IPS-15b (cell line): ENCODE measurements around the gene CUX1.
A peak's percentile ranks its signal among the peaks of the same experiment; 100 is the strongest.
"Not testable (repeated sequence)": the region's sequence is repeated elsewhere in the genome, so short reads cannot be mapped to it uniquely, and the experiment has no call there.

ENCODE experiments used
- H3K27me3 ChIP-seq: one replicate; pipeline ENCODE4 v1.6.1; 2013; ENCODE audit warnings: low read length; ENCODE audit not compliant: control insufficient read depth, insufficient read depth
- H3K36me3 ChIP-seq: one replicate; pipeline ENCODE4 v1.6.1; 2013; ENCODE audit warnings: low read length; ENCODE audit not compliant: control insufficient read depth, insufficient read depth
- H3K4me1 ChIP-seq: one replicate; pipeline ENCODE4 v1.6.1; 2013; ENCODE audit warnings: mild to moderate bottlenecking, low read length; ENCODE audit not compliant: control insufficient read depth, insufficient read depth
- H3K4me3 ChIP-seq: one replicate; pipeline ENCODE4 v1.5.1; 2013; ENCODE audit warnings: low read depth, low read length
- H3K9ac ChIP-seq: one replicate; pipeline ENCODE4 v1.6.1; 2013; ENCODE audit warnings: low read depth, mild to moderate bottlenecking, low read length
- H3K9me3 ChIP-seq: one replicate; pipeline ENCODE4 v1.6.1; 2013; ENCODE audit warnings: mild to moderate bottlenecking, low read length; ENCODE audit not compliant: control insufficient read depth, insufficient read depth

CUX1 gene

GRCh38 chr7:102119213-102119651 is 301.8 kb downstream of the CUX1 start:
- Histone ChIP-seq H3K9ac (no peak overlapping the region), H3K27me3 (no peaks in the 10 kb centered on the region), H3K9me3 (no peaks in the 10 kb centered on the region), H3K36me3 (peaks cover 3% of the 10 kb centered on the region), H3K4me1 (peaks cover 3% of the 10 kb centered on the region), H3K4me3 (no peak overlapping the region)

DNA sequence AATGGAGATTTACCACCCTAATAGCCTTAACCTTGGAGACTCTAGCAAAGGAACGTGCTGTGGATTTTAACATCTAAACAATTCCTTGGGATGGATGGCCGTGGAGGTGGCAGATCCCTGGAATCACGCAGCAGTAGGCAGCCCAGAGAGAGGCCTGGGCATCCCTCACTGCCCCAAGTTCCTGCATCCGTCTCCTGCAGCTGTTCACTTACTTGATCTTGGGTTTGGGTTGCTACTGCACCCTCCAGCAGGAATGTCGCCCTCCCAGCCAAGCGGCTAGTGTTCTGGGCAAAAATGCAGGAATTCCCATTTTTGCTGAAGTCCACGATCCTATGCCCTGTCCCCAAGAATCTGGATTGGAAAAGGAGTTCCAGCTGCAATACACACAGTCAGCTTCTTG is 302.5 kb downstream of the CUX1 start:
- H3K4me1 ChIP-seq: peaks cover 3% of the 10 kb centered on the region
- no peak overlapping the region for H3K4me3 ChIP-seq
- peaks cover 3% of the 10 kb centered on the region for H3K36me3 ChIP-seq
- H3K9ac ChIP-seq: no peak overlapping the region
- H3K27me3 ChIP-seq: no peaks in the 10 kb centered on the region
- no peaks in the 10 kb centered on the region for H3K9me3 ChIP-seq

GRCh38 chr7:102120666-102121195 is 303.3 kb downstream of the CUX1 start:
- H3K27me3 ChIP-seq: no peaks in the 10 kb centered on the region
- H3K9me3 ChIP-seq: no peaks in the 10 kb centered on the region
- H3K36me3 ChIP-seq: peaks cover 3% of the 10 kb centered on the region
- H3K4me1 ChIP-seq: peaks cover 5% of the 10 kb centered on the region
- H3K9ac ChIP-seq: no peak overlapping the region
- H3K4me3 ChIP-seq: no peak overlapping the region

DNA sequence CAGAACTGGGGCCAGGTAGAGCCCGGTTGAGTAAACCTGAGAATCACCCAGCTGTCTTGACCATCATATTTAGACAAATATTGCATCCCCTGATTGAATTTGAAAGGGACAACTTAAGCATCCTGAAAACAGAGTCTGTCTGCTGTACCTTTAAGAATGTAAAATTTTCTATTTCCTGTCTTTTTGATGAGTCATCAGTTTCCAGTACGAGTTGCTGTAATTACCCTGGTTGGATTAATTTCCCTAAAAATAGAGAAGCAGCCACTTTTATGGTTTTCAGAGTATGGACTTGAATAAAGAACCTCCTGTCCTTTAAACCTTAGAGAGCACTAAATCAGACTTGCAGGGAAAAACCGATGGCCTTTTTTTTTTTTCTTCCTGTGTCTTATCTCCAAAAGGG is 304.6 kb downstream of the CUX1 start:
- Histone ChIP-seq H3K36me3 (peaks cover 3% of the 10 kb centered on the region), H3K4me1 (peaks cover 5% of the 10 kb centered on the region), H3K9me3 (no peaks in the 10 kb centered on the region), H3K27me3 (no peaks in the 10 kb centered on the region), H3K4me3 (no peak overlapping the region), H3K9ac (no peak overlapping the region)

- Histone ChIP-seq H3K4me1 (peaks cover 5% of the 10 kb centered on the region), H3K4me3 (no peak overlapping the region), H3K9me3 (no peaks in the 10 kb centered on the region), H3K9ac (peak overlapping the region; percentile 16), H3K36me3 (no peaks in the 10 kb centered on the region), H3K27me3 (no peaks in the 10 kb centered on the region)
Measured at GRCh38 chr7:102125127-102125596, 307.7 kb downstream of the CUX1 start.

DNA sequence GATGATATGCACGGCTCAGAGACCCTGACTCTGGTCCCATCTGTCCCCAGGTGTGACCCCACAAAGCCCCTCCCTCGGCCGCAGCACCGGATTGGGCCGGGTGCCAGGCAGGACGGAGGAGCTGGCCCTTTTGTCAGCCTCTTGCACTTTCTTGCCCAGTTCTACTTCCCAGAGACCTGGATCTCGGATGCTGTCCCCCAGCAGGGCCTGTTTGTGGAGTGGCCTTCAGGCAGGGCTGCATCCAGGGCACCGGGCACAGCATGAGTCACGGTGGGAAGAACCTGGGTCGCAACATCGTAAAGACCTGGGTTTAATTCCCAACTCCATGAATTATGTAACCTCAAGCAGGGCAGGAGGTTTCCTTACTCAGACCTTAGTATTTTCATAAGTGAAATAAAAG is 310.9 kb downstream of the CUX1 start:
- Histone ChIP-seq H3K4me1 (peaks cover 2% of the 10 kb centered on the region), H3K9ac (no peak overlapping the region), H3K9me3 (no peaks in the 10 kb centered on the region), H3K36me3 (no peaks in the 10 kb centered on the region), H3K27me3 (no peaks in the 10 kb centered on the region), H3K4me3 (no peak overlapping the region)

- H3K27me3 ChIP-seq: no peaks in the 10 kb centered on the region
- H3K36me3 ChIP-seq: no peaks in the 10 kb centered on the region
- H3K9ac ChIP-seq: no peak overlapping the region
- no peak overlapping the region for H3K4me3 ChIP-seq
- H3K4me1 ChIP-seq: peaks cover 2% of the 10 kb centered on the region
- H3K9me3 ChIP-seq: no peaks in the 10 kb centered on the region
Measured at GRCh38 chr7:102129636-102130370, 312.4 kb downstream of the CUX1 start.

GRCh38 chr7:102132209-102132752 is 314.9 kb downstream of the CUX1 start:
- no peaks in the 10 kb centered on the region for H3K9me3 ChIP-seq
- H3K9ac ChIP-seq: no peak overlapping the region
- H3K27me3 ChIP-seq: no peaks in the 10 kb centered on the region
- H3K4me1 ChIP-seq: no peaks in the 10 kb centered on the region
- no peak overlapping the region for H3K4me3 ChIP-seq
- no peaks in the 10 kb centered on the region for H3K36me3 ChIP-seq

DNA sequence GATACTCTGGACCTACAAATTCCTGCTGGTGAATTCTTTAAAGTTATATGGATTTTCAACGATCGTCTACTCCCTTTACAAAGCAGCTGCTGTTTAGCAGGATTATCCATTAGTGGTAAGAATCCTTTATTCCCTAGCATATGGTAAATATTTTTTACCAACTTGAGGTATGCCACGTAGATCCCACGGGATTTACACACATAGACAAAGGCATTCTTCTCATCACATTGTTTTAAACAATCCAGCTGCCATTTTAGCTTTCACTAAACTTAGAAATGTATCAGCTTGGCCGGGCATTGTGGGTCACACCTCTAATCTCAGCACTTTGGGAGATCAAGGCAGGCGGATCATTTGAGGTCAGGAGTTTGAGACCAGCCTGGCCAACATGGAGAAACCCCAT is 321.2 kb downstream of the CUX1 start:
- H3K9ac ChIP-seq: no peak overlapping the region
- no peaks in the 10 kb centered on the region for H3K36me3 ChIP-seq
- H3K4me3 ChIP-seq: no peak overlapping the region
- H3K27me3 ChIP-seq: no peaks in the 10 kb centered on the region
- H3K9me3 ChIP-seq: no peaks in the 10 kb centered on the region
- H3K4me1 ChIP-seq: no peaks in the 10 kb centered on the region

- Histone ChIP-seq H3K9me3 (no peaks in the 10 kb centered on the region), H3K36me3 (no peaks in the 10 kb centered on the region), H3K4me1 (no peaks in the 10 kb centered on the region), H3K9ac (no peak overlapping the region), H3K4me3 (no peak overlapping the region), H3K27me3 (no peaks in the 10 kb centered on the region)
Measured at GRCh38 chr7:102140952-102141370, 323.5 kb downstream of the CUX1 start.

- not testable (repeated sequence) for H3K36me3 ChIP-seq, H3K4me1 ChIP-seq, H3K9ac ChIP-seq, H3K9me3 ChIP-seq, H3K27me3 ChIP-seq, H3K4me3 ChIP-seq
Measured at GRCh38 chr7:102142433-102142832, 325.0 kb downstream of the CUX1 start.

DNA sequence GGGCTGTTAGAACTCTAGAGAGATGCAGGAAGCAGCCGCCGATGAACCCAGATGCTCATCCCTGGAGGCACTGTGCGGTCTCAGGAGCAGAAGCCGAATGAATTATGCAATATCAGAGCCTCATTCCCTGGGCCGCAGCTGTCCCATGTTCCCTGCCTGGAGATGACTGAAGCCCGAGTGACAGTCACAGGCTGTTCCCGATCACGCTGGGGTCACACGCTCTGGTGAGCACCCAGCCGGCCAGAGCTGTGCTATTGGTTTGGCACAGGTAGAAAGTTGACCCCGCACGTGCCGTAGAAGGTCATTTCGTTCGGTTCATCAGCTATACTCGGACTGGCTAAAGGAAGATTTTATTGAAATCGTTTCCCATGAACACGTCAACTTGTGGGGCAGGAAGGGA is 328.7 kb downstream of the CUX1 start:
- H3K4me3 ChIP-seq: no peak overlapping the region
- no peaks in the 10 kb centered on the region for H3K36me3 ChIP-seq
- no peaks in the 10 kb centered on the region for H3K9me3 ChIP-seq
- H3K9ac ChIP-seq: no peak overlapping the region
- H3K4me1 ChIP-seq: peaks cover 2% of the 10 kb centered on the region
- no peaks in the 10 kb centered on the region for H3K27me3 ChIP-seq
